ENCODE measurements around the gene ZDBF2.

DNA sequence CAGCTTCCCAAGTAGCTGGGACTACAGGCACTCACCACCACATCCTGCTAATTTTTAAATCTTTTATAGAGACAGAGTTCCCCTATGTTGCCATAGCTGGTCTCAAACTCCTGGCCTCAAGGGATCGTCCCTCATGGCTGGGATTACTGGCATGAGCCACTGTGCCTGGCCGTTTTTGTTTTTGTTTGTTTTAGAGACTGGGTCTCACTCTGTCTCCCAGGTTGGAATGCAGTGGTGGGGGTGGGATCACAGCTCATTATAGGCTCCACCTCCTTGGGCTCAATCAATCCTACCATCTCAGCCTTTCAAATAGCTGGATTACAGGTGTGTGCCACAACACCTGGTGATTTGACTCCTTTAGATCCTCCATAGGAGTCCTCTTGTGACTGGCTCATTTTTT lies 19.5 kb upstream of the ZDBF2 start:
- TF ChIP-seq, protein P1, sequence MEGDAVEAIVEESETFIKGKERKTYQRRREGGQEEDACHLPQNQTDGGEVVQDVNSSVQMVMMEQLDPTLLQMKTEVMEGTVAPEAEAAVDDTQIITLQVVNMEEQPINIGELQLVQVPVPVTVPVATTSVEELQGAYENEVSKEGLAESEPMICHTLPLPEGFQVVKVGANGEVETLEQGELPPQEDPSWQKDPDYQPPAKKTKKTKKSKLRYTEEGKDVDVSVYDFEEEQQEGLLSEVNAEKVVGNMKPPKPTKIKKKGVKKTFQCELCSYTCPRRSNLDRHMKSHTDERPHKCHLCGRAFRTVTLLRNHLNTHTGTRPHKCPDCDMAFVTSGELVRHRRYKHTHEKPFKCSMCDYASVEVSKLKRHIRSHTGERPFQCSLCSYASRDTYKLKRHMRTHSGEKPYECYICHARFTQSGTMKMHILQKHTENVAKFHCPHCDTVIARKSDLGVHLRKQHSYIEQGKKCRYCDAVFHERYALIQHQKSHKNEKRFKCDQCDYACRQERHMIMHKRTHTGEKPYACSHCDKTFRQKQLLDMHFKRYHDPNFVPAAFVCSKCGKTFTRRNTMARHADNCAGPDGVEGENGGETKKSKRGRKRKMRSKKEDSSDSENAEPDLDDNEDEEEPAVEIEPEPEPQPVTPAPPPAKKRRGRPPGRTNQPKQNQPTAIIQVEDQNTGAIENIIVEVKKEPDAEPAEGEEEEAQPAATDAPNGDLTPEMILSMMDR (optimal IDR thresholded peaks at IDR 0.05 in 1 of 3, IDR thresholded peaks at IDR 0.05 in 1 of 3, conservative IDR thresholded peaks at IDR 0.05 in 1 of 3; ENCODE audit: extremely low read depth in 1 of 3, insufficient read depth in 2 of 3, low read length in 3 of 3), result no peak
- no peak for TF ChIP-seq EZH2 (IDR thresholded peaks at IDR 0.05; ENCODE audit: low read length)

All from keratinocyte (primary cell).